DND-41 (cell line): ENCODE results near the gene EML3.
A peak's percentile ranks its signal among the peaks of the same experiment; 100 is the strongest.

ENCODE experiments used
- ATAC-seq: fragments of 200-7000 bp; cut with Tn5 transposase; 3 replicates; pipeline ENCODE4 v1.9.1; 2021; ENCODE audit warnings: low read depth; ENCODE audit not compliant: insufficient read depth
- DNase-seq: peaks from one replicate; pipeline ENCODE4 v3.0.0-alpha.2; 2020
- H2AFZ ChIP-seq: 2 replicates; pipeline ENCODE4 v1.6.0; 2012; ENCODE audit warnings: low read depth, low read length
- H3K27ac ChIP-seq: 2 replicates; pipeline ENCODE4 v1.5.1; 2012; ENCODE audit warnings: low read length, inconsistent platforms
- H3K27me3 ChIP-seq: fragments of 200-600 bp; sonication (generic); 2 replicates; pipeline ENCODE4 v1.6.0; 2012; ENCODE audit warnings: low read length, mild to moderate bottlenecking, inconsistent platforms; ENCODE audit not compliant: insufficient read depth, poor library complexity
- H3K36me3 ChIP-seq: 2 replicates; pipeline ENCODE4 v1.5.1; 2012; ENCODE audit warnings: low read length, inconsistent platforms; ENCODE audit not compliant: insufficient read depth
- H3K4me1 ChIP-seq: 2 replicates; pipeline ENCODE4 v1.5.1; 2012; ENCODE audit warnings: mild to moderate bottlenecking, low read length; ENCODE audit not compliant: insufficient read depth
- H3K4me2 ChIP-seq: 2 replicates; pipeline ENCODE4 v1.6.0; 2012; ENCODE audit warnings: mild to moderate bottlenecking, moderate library complexity, low read length, inconsistent platforms; ENCODE audit not compliant: insufficient read depth
- H3K4me3 ChIP-seq, 2 experiments: fragments of 200-600 bp in 1 of 2; shearing (Covaris generic) in 1 of 2; 2 replicates each; pipeline ENCODE4 v1.5.1; 2012 to 2016; ENCODE audit warnings: inconsistent platforms in 2 of 2, low read length in 2 of 2, mild to moderate bottlenecking in 2 of 2, low read depth in 1 of 2, moderate library complexity in 1 of 2
- H3K79me2 ChIP-seq: 2 replicates; pipeline ENCODE4 v1.6.0; 2012; ENCODE audit warnings: low read length, inconsistent platforms; ENCODE audit not compliant: insufficient read depth
- H3K9ac ChIP-seq: 2 replicates; pipeline ENCODE4 v1.6.0; 2012; ENCODE audit warnings: low read depth, mild to moderate bottlenecking, inconsistent platforms, low read length, moderate library complexity
- H3K9me3 ChIP-seq: 2 replicates; pipeline ENCODE4 v1.5.1; 2012; ENCODE audit warnings: low read length, moderate library complexity, mild to moderate bottlenecking, inconsistent platforms; ENCODE audit not compliant: insufficient read depth, severe bottlenecking
- H4K20me1 ChIP-seq: 2 replicates; pipeline ENCODE4 v1.6.0; 2012; ENCODE audit warnings: low read length; ENCODE audit not compliant: insufficient read depth
- EZH2 ChIP-seq: IDR thresholded peaks from 3 replicates; pipeline ENCODE4 v1.6.1; 2012; ENCODE audit warnings: borderline replicate concordance, low read depth, mild to moderate bottlenecking, moderate library complexity, low read length, inconsistent platforms; ENCODE audit not compliant: severe bottlenecking
- TF ChIP-seq, protein P1 (sequence below): IDR thresholded peaks from 2 replicates; pipeline ENCODE4 v1.5.1; 2012; ENCODE audit warnings: borderline replicate concordance, low read length, moderate library complexity, mild to moderate bottlenecking; ENCODE audit not compliant: poor library complexity, severe bottlenecking; ENCODE audit errors: extremely low read depth

The EML3 gene

GRCh38 chr11:62632492-62632891, 19.9 kb upstream of the EML3 start:
- Histone ChIP-seq H3K4me1 (no peaks in the 10 kb centered on the region), H3K4me2 (no peak overlapping the region), H3K79me2 (peaks cover 11% of the 10 kb centered on the region), H3K27ac (no peak overlapping the region), H3K36me3 (peaks cover 93% of the 10 kb centered on the region), H3K9me3 (no peaks in the 10 kb centered on the region), H3K4me3 (no peak overlapping the region), H3K9ac (no peak overlapping the region), H4K20me1 (peaks cover 8% of the 10 kb centered on the region; the same call in 1 of the 2 replicates), H2AFZ (no peak overlapping the region), H3K27me3 (no peaks in the 10 kb centered on the region)
- ATAC-seq: no peak
- TF ChIP-seq EZH2: no peak
- TF ChIP-seq, protein P1, sequence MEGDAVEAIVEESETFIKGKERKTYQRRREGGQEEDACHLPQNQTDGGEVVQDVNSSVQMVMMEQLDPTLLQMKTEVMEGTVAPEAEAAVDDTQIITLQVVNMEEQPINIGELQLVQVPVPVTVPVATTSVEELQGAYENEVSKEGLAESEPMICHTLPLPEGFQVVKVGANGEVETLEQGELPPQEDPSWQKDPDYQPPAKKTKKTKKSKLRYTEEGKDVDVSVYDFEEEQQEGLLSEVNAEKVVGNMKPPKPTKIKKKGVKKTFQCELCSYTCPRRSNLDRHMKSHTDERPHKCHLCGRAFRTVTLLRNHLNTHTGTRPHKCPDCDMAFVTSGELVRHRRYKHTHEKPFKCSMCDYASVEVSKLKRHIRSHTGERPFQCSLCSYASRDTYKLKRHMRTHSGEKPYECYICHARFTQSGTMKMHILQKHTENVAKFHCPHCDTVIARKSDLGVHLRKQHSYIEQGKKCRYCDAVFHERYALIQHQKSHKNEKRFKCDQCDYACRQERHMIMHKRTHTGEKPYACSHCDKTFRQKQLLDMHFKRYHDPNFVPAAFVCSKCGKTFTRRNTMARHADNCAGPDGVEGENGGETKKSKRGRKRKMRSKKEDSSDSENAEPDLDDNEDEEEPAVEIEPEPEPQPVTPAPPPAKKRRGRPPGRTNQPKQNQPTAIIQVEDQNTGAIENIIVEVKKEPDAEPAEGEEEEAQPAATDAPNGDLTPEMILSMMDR: no peak
- DNase-seq: no peak

DNA sequence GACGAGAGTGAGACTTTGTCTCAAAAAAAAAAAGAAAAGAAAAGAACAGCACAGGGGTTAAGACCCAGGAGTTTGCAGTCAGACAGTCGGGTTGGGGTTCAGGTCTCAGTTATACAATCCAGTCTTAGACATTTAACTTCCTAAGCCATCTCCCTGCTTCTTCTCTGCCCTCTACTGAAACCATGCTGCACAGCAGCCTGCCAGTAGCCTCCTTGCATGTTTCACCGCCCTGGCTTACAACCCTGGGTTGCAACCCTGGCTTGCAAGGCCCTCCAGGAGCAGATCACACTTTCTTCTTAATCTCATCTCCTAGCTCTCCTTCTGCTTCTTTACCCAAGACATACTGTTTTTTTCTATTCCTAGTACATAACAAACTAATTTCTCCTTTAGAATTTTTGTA, 15.1 kb upstream of the EML3 start:
- no peak overlapping the region for H2AFZ ChIP-seq
- no peak overlapping the region for H3K4me2 ChIP-seq
- H3K9ac ChIP-seq: no peak overlapping the region
- DNase-seq: no peak
- H3K4me1 ChIP-seq: no peaks in the 10 kb centered on the region
- peaks cover 4% of the 10 kb centered on the region; the same call in 1 of the 2 replicates for H4K20me1 ChIP-seq
- no peak overlapping the region for H3K4me3 ChIP-seq
- no peaks in the 10 kb centered on the region for H3K9me3 ChIP-seq
- TF ChIP-seq EZH2: no peak
- TF ChIP-seq, protein P1: peak; percentile 31
- H3K36me3 ChIP-seq: peaks cover 76% of the 10 kb centered on the region
- no peaks in the 10 kb centered on the region for H3K27me3 ChIP-seq
- ATAC-seq: 0 out of 3 replicates have a peak, but pooled peaks have one; percentile 40
- no peaks in the 10 kb centered on the region; the same call in 1 of the 2 replicates for H3K79me2 ChIP-seq
- H3K27ac ChIP-seq: no peak overlapping the region

- Histone ChIP-seq H2AFZ (peak overlapping the region; percentile 65; the same call in 1 of the 2 replicates), H3K9ac (peak overlapping the region; percentile 89; the same call in 1 of the 2 replicates), H3K79me2 (peaks cover 19% of the 10 kb centered on the region), H3K4me3 (0 out of 4 replicates have a peak overlapping the region, but pooled peaks of 1 of the 2 experiments have one; percentile 77), H3K27ac (peak overlapping the region; percentile 74), H3K36me3 (peaks cover 32% of the 10 kb centered on the region), H3K4me2 (peak overlapping the region; percentile 81; the same call in 1 of the 2 replicates), H3K4me1 (peaks cover 21% of the 10 kb centered on the region), H4K20me1 (no peaks in the 10 kb centered on the region), H3K9me3 (no peaks in the 10 kb centered on the region), H3K27me3 (no peaks in the 10 kb centered on the region)
- TF ChIP-seq, protein P1: no peak
- TF ChIP-seq EZH2: no peak
- DNase-seq (no peak), ATAC-seq (no peak)
These were observed 10.0 kb upstream of the EML3 start for GRCh38 chr11:62622476-62623089.
